Stimulated activated CD4-positive, alpha-beta T cell treated with anti-CD3 and anti-CD28 coated beads, Interleukin-1b, Interleukin-23, amount 100 ng/mL, for 48 hours (primary cell): Measurements from ENCODE around the gene ADGRV1.
A peak's percentile ranks its signal among the peaks of the same experiment; 100 is the strongest.

Experiments used
- DNase-seq: peaks from one replicate; pipeline ENCODE4 v3.0.0-alpha.2; 2020

Gene ADGRV1

DNA sequence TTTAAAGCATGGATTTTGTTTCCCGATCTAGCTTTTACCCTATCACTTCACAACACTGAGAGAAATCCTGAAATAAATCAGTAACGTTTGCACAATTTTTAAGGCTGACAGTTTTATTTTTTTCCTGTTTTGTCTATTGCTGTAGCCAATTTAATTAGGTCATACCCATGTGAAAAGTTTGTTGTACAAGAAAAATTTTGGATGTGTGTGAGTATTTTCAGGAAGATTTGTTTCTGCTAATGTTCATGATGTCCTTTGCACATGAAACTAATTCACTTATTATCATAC is 586.7 kb downstream of the ADGRV1 start:
- DNase-seq, result no peak

DNA sequence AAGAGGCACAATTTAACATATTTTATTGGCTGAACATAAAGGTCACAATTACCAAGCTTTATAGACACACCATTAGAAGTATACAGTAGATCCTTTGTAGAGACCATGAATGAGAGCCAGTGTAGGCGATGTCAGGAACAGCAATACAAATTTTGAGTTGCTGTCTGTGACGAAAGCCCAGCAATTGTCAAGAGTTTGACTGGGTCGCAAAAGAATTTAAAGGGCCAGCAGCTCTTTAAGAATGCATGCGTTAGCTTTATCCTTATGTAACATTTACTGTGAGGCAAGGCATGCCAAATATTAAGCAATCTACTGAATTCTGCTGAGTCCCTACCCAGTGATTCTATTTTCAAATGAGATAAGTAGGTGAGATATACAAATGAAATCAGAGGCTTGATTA is 587.6 kb downstream of the ADGRV1 start:
- DNase-seq, result no peak

DNA sequence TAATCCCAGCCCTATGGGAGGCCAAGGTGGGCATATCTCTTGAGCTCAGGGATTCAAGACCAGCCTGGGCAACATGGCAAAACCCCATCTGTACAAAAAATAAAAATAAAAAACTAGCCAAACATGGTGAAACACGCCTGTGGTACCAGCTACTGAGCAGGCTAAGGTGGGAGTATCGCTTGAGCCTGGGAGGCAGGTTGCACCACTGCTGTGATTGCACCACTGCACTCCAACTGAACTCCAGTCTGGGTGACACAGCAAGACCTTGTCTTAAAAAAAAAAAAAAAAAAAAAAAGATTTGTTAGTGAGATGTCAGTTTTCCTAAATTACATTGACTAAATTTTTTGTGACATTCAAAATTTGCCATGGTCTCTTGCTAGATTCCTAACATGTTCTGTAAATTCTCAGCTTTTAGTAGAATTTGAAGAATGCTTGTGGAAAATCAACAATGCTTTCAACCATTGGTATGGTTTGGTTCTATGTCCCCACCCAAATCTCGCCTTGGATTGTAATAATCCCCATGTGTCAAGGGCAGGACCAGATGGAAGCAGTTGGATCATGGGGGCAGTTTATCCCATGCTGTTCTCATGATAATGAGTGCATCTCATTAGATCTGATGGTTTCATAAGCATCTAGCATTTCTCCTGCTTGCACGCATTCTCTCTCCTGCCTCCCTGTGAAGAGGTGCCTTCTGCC is 588.5 kb downstream of the ADGRV1 start:
- DNase-seq, result no peak

DNA sequence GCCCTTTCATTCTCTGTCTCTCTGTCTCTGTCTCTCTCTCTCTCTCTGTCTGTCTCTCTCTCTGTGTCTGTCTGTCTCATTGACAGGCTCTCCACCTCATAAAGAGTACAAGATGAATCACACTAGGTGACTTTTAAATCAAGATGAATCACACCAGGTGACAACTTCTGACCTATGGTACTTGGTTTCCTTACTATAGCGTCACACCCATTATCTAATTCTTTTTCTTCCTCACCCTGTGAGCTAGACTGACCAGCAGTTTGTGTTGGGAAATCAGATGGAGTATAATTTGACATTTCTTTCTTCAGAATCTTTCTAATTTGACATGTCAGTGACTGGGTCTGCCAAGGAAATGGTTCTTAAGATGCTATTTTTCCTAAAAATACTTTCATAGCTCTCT is 591.6 kb downstream of the ADGRV1 start:
- no peak for DNase-seq

DNA sequence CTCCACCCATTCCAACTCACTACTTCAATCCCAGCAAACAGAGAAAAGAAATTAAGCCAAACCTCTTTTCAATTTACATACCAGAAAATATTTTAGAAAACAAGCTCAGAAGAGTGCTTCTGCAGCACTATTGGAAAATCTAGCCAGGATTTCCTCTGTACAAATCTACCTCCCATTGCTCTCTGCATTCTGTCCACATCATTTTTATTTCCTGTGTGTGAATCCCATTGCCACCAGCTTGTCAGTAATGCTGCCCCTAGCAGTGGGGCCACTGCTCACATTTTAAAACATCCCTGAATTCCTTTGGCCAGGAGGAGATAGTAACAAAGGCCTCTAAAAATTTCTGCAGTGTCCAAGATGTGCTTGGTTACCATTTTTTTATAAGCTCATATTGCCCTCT is 592.0 kb downstream of the ADGRV1 start:
- no peak for DNase-seq

DNA sequence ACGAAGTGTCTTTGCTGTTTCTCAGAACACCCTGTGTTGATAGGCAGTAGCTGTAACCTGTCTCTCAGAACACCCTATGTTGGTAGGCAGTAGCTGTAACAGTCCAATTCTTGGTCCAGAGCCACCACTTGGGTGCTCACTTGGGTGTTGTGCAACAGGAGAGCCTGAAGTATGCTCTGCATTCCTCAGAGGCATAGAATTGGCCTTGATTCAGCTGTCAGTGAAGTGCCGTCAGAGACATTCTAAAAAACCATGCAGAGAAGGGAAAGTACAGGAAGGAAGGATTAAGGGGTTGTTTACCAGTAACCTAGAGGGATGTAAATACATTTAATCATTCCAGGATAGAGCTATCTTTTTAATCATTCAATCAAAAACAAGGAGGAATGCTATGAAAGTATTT is 593.4 kb downstream of the ADGRV1 start:
- DNase-seq, result no peak

DNA sequence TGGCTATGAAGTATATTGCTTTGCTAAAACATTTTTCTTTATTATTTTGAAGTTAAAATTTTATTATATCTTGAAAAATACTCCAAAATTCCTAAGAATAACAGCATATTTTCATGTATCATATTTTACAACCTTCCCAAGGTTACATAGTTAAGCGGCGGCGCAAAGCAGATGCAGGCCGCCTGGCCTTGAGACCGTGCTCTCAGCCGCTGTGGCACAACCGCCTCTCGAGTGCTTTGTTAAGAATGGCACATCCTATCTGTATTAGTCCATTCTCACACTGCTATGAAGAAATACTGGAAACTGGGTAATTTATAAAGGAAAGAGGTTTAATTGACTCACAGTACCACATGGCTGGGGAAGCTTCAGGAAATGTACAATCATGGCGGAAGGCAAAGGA is 595.7 kb downstream of the ADGRV1 start:
- DNase-seq, result no peak

DNA sequence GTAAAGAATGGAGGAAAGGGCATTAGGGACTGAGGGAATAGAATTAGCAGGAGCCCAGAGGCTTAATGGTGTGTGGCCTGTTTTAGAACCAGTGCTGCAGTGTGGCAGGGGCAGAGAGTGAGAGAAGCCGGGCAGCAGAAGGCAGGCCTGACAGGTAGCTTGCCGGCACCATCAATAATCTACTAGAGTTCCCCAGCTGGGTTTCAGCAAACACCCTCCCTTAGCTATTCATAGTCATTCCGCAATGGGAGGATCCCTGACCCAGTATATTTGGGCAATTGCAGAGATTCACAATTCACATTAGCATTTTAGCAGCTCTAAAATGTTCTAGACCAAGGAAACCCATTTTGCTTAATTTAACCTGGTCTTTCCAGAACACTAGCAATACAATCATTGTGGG is 596.7 kb downstream of the ADGRV1 start:
- no peak for DNase-seq

DNA sequence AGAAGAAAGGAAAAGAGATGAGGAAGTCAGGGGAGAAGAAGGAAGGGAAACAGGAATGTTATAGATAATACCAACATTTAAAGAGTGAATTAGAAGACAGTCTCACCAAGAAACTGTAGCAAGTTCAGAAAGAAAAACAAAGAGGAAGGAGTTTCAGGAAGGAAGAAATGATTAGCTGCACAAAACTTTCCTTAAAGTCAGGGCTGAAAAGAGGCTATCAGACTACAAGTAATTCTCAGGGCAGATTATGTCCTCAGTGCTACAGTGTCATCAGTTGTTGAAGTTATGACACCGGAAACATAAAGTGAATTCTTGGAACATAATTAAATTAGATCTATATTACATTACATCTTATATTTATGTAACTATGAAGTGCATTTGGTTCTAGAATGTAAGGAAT is 597.6 kb downstream of the ADGRV1 start:
- DNase-seq, result no peak

DNA sequence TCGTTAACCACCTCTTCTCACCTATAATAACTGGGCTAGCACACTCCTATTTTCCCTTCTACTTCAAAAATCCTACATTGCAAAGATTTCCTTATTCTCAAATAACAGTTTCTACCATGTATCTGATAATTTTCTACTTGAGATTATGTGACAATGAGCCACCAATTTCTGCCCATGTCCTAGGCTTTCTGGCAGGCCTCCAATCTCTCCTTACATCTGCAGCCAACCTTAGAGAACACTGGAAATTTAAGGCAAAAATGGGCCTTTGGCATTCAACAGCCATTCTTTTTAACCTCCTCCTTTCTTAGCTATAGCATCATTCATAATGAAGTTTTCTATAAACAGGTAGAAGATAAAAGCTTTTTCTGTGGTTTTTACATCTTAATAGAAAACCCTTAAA is 599.4 kb downstream of the ADGRV1 start:
- no peak for DNase-seq

DNA sequence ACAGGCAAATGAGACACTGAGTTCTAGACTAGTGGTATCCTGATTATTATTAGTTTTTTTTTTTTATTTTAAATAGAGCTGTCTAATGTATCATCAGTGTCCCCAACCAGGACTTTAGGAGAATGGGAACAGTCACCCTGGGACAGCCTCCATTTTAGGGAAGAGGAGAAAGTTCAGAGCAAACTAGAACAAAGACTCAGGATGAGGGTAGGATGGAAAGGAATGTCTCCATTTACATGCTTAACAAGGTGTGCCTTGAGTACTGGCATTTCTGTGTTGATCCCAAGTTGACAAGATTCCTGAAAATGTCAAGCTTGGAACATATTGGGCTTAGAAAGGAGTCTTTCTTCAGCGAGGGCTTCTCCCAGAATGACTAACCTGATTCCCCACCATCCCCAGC is 601.0 kb downstream of the ADGRV1 start:
- no peak for DNase-seq

DNA sequence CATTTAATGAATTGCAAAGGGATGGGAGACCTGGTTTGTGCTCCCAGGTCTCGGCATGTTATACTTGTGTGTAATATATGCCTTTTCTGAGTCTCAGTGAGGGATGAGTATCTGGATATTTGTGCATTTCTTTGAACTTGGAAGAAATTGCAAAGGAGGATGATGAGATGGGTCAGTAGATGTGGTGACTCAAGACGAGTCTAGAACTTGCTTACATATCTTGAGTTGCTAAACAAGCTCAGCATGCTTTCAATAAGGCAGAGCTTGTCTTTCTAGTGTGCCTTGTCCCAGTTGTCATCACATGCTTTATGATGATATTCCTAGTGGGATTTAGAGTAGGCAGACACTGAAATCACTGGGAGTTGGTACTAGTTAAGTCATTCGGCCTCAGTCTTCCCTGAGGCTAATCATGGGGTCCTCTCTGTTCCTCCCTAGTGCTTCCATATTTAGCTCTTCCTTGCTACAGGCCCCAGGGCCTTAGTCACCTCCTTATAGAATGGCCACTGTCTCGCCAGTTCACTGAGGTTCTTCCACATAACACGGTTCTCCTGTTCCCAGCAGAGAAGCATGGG is 602.2 kb downstream of the ADGRV1 start:
- DNase-seq, result no peak

DNA sequence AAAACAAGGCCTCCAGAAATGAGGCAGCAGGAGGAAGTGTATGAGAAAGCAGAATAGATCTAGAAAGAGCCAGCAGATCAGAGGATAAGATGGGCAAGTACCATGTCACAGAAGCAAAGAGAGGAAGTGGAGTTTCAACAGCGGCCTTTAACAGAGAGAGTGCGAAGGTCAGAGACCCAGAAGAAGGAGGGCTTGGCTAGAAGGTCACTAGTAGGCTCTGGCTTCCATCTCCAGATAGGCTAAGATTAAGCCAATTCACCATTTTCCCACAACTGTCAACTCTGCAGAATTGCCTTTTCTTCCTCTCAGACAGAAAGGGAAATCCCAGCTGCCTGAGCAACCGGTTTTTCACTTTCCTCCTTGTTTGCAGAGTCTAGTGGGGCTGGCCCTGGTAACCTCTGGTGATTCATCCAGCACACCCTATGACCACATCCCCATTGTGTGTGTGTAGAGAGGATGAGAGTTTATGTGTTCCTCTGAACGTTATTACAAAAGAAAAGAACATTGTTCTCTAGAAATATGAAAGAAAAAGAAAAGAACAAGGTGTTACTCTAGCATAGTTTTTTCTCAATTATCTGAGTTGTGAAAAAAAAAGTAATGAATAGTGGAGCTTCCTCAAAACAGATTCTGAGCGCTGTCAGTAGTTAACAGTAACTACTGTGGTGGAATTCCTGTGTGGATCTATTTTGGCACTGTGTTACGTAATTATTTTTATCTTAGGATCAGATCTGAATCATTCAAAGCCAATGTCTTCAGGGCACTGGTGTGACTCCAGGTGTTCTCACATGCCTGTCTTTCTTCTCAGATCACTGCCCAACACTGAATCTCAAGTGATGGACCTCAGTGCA is 604.2 kb downstream of the ADGRV1 start:
- DNase-seq, result peak; percentile 78

DNA sequence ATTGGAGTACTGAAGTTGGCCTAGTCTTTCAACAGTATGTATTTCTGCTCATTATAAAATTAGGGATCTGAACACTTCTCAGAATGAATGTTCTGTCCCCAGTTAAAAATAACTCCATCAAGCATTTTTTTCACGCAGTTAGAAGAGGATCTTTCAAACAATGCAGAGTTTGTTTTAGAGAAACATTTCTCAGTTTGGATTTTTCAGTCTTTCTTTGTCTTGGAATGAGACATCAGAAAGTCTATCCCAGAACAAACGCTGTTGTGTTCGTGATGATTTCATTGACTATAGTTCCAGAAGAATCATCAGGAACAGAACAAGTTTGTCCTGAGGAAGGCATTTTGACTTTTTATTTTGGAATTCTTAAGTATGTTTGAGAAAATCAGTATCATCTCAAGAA is 605.8 kb downstream of the ADGRV1 start:
- no peak for DNase-seq

DNA sequence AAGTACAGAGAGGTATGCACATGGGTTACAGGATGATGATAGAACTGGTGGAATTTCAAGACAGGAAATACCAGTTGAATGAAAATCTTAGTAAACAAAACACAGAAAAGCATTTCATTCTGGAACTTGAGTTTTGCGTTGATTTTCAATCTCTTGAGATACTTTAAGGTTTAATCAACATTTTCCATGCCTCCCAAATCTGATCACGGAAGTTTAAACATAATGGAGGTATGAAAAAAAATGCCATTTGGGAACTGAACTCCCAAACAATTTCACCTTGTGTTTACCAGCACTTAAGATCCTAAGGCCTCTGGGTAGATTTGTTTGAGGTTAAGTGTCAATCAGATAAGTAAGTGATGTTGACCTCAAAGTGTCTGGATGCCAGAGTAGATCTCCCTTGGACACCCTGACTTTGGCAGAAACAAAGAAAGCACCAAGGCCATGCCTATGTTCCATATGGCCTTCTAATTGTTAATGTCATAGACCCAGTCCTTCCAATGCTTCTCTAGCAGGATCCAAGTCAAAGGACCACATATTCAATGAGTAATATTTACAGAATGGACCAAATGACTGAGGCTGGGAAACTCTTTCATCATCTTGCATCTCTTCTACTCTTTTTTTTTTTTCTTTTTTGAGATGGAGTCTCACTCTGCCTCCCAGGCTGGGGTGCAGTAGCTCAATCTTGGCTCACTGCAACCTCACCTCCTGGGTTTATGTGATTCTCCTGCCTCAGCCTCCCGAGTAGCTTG is 607.6 kb downstream of the ADGRV1 start:
- DNase-seq, result no peak

DNA sequence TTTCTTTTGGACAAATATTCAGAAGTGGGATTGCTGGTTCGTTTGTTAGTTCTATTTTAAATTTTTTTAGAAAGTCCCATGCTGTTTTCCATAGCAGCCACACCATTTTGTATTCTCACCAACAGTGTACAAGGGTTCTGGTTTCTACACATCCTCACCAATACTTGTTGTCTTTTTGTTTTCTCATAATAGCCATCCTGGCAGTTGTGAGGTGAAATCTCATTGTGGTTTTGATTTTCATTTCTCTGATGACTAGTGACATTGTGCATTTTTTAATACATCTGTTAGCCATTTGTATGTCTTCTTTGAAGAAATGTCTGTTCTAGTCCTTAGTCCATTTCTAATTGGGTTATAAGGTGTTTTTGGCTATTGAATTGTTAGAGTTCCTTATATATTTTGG is 610.3 kb downstream of the ADGRV1 start:
- DNase-seq, result no peak

DNA sequence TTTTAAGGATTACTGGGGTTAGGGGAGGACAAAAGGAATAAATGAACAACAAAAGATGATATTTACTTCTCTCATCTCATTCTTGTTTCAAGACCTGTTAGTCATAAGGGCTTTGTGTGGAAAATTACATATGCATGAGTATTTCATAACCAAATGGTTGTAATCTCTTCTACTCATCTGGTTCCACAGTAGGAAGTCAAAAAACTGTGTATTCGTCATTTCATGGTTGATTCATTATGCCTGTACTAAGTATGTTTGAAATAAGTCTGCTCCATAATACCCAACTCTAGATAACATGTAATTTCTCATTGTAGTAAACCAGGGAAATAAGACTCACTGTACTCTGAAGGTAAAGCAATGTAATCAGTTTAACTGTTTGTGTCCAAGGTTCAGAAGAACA is 611.7 kb downstream of the ADGRV1 start:
- no peak for DNase-seq

DNA sequence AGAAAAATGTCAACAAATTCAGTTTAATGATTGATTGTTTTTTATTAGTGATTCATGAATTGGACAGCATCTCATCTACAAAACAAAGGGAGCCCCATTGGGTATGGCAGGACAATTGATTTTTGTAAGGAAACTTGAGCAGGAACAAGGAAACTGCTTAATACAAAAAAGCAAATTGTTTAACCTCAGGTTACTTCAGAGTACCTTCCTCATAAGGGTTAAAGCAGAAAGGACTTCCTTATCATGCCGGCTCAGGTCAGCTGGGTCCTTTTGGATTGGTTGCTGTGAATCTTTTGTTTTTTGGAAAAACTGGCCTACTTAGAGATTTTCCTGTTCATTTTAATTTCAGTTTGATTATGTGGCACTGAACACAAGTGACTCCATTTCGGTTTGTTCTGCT is 612.7 kb downstream of the ADGRV1 start:
- DNase-seq, result no peak

DNA sequence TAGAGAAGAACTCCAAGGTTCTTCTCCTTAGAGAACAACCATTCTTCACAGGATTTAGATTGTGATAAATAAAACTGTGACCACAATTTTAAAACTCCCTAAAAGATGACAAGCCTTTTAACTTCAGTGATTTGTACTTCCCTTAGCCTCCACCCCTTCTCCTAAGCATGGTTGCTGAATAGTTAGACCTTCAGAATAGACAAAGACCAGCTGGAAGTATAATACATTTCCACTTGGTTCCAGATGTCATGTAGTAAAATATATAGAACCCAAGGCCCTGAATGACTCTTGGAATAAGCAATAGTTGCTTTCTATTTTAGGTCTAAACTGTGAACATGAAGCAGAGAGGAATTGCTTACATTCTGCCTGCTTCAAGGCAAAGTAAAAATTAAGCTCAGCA is 615.8 kb downstream of the ADGRV1 start:
- no peak for DNase-seq

DNA sequence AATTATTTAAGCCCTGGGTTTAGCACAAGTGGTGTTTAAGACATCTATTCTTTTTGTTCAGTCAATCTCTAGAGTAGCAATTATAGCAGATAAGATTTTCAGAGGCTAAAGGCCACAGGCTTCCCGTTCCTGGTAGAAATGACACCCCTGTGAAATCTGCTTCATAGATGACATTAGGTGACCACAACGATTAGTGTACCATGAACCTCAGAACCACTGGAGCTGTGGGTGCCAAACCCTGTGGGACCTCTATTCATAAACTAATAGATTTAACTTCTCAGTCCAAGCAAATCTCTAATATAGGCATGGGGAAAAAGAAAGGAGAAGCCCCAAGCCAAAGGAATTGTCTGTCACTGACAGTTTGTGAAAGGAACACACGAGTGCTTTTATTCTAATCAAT is 617.1 kb downstream of the ADGRV1 start:
- DNase-seq, result no peak

DNA sequence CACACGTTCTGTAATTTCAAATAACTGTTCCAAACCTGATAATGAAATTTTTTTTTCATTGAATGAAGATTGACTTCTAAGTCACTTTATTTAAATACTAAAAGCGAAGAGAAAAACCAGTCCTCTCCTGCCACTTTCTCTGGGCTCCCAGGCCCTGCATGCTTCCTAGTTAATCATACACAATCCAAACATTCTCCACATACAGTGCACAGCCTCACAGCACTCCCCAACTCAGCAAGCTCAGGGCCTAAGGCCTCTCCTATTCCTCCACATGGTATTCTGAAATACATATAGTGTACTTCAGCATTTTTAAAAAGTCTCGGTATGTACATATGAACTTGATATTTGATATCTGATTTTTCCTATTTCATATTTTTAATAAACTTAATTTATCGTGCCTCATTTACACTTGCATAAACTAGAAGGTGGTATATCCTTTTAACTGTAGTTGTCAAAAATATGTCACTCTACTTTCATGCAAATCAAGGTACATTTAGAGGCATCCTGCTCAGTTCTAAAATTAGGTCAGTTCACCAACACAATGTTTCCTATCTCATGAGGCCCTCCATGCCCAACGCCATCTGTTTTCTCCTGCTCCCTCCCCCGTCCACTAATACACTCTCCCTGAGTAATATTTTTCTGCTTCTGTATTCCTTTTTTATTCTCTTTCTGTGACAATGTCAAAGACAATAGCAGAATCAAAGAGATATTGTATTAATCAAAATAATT is 617.9 kb downstream of the ADGRV1 start:
- no peak for DNase-seq

DNA sequence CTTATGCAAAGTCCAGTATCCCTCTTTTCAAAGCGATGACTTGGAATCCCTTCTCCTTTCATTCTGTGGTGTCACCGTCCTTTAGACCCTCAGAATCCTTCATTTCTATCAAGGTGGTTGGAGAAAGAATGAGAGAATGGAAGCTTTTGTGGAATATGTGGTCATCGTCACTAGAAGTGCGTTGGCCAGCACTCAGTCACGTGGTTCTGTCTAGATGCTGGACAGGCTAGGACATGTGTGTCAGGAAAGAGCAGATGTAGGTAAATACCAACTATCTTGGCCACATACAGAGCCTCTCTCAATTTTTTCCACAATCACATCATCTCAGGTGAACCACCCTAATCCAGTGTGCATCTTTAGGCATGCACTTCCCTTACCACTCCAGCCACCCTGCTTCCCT is 618.5 kb downstream of the ADGRV1 start:
- DNase-seq, result no peak

DNA sequence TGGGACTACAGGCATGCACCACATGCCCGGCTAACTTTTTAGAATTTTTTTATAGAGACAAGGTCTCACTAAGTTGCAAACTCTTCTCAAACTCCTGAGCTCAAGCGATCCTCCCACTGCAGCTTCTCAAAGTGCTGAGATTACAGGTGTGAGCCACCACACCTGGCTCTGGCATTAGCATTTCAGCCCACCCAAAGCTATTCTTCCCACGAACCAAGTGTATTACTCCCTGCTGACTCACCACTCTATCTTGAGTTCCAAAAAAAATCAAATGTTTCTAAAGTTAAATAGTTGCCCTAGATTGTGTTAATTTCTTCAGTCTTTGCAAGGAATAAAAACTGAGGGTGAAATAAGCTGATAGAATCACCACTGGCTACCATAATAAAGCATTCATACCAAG is 619.0 kb downstream of the ADGRV1 start:
- no peak for DNase-seq
